Activated CD4-positive, alpha-beta T cell treated with anti-CD3 and anti-CD28 coated beads, Interleukin-2, amount 10 ng/mL, durations not matched to agents 7 days and 5 days (primary cell): Measurements from ENCODE around the gene RASSF6. TPM values are rescaled to one million over a fixed set of nuclear protein-coding genes. Genes with fewer than 3 reads are reported as not detected.
"Not testable (repeated sequence)": the region's sequence is repeated elsewhere in the genome, so short reads cannot be mapped to it uniquely, and the experiment has no call there.

Experiments
- CTCF ChIA-PET: fragments of 350-600 bp; sonication (Branson Sonifier 250); formaldehyde crosslinking; loops from one replicate; lab custom pipeline; 2021; ENCODE audit warnings: antibody characterized with exemption; lab: Charles Lee
- POLR2A ChIA-PET: fragments of 350-600 bp; sonication (Branson Sonifier 250); formaldehyde crosslinking; loops from one replicate; lab custom pipeline; 2021; ENCODE audit warnings: antibody characterized with exemption; lab: Charles Lee
- DNase-seq: peaks from one replicate; pipeline ENCODE4 v3.0.0-alpha.2; 2020
- H3K27ac Mint-ChIP-seq: one replicate; pipeline ENCODE4 v1.8.0; 2021; ENCODE audit warnings: mild to moderate bottlenecking, moderate library complexity, mixed read lengths
- H3K27me3 Mint-ChIP-seq: one replicate; pipeline ENCODE4 v1.8.0; 2021; ENCODE audit warnings: mixed read lengths
- H3K36me3 Mint-ChIP-seq: one replicate; pipeline ENCODE4 v1.8.0; 2021; ENCODE audit warnings: low read depth, mixed read lengths
- H3K4me1 Mint-ChIP-seq: one replicate; pipeline ENCODE4 v1.8.0; 2021; ENCODE audit warnings: mixed read lengths
- H3K4me3 Mint-ChIP-seq: one replicate; pipeline ENCODE4 v1.8.0; 2021; ENCODE audit warnings: mild to moderate bottlenecking, moderate library complexity, mixed read lengths
- H3K9me3 Mint-ChIP-seq: one replicate; pipeline ENCODE4 v1.8.0; 2021; ENCODE audit warnings: mixed read lengths
- total RNA-seq, 2 experiments: library from RNA; stranded (reverse); gene quantifications; one replicate each; pipeline ENCODE4 v1.2.3, GENCODE V29; 2021

Gene RASSF6, protein sequence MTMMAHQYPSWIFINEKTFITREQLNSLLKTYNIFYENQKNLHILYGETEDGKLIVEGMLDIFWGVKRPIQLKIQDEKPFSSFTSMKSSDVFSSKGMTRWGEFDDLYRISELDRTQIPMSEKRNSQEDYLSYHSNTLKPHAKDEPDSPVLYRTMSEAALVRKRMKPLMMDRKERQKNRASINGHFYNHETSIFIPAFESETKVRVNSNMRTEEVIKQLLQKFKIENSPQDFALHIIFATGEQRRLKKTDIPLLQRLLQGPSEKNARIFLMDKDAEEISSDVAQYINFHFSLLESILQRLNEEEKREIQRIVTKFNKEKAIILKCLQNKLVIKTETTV
- under 1 TPM in 1 of 2 experiments, not detected in 1; 0.19 TPM for total RNA-seq

DNA sequence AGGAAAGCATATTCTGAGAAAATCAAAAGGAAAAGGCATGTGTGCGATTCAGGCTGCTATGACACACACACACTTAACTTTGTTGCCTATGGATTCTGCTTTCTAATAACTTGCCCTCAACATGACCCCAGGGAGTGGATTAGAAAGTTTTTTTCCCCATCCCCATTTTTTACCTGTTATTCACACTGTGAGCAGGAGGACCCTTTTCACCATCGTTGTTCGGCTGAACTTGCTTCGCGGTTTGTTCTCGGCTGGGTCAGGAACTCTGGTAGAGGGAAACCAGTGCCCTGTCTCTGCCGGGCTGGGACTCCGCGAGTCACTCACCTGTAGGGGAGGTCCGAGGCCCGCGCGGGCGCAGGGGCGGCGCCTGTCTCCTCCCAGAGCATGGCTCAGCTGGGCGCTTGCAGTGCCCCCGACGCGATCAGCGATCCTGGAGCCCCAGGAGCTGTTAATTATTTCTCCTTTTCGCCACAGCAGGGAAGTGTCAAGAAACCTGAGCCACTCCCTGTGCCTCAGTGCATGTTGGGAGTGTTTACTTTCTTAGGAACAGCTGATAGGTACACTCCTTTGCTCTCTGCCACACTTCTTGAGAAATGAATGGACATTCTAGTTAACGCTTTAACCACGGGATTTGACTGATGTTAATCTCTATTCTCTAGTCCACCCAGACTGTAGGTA lies at the start of gene RASSF6:
Gene RASSF6 (minus strand): TSS at position 322 of the 678 bp plus-strand sequence. CDS start 8,641 bp downstream, outside the sequence.
- CTCF ChIA-PET = interaction anchor here (1.1 kb wide), 1 partner anchor 44 kb away, joined by 3 read pairs; no protein-coding TSS in a partner anchor
- POLR2A ChIA-PET = no interaction called here
- H3K27me3 Mint-ChIP-seq = peaks cover 22% of the 10 kb centered on the region
- H3K9me3 Mint-ChIP-seq = no peaks in the 10 kb centered on the region
- H3K27ac Mint-ChIP-seq = no peak within 1 kb of the TSS
- no peaks in the 10 kb centered on the region for H3K36me3 Mint-ChIP-seq
- peaks cover 13% of the 10 kb centered on the region for H3K4me1 Mint-ChIP-seq
- H3K4me3 Mint-ChIP-seq = peak within 1 kb of the TSS; percentile 51
- no peak for DNase-seq

DNA sequence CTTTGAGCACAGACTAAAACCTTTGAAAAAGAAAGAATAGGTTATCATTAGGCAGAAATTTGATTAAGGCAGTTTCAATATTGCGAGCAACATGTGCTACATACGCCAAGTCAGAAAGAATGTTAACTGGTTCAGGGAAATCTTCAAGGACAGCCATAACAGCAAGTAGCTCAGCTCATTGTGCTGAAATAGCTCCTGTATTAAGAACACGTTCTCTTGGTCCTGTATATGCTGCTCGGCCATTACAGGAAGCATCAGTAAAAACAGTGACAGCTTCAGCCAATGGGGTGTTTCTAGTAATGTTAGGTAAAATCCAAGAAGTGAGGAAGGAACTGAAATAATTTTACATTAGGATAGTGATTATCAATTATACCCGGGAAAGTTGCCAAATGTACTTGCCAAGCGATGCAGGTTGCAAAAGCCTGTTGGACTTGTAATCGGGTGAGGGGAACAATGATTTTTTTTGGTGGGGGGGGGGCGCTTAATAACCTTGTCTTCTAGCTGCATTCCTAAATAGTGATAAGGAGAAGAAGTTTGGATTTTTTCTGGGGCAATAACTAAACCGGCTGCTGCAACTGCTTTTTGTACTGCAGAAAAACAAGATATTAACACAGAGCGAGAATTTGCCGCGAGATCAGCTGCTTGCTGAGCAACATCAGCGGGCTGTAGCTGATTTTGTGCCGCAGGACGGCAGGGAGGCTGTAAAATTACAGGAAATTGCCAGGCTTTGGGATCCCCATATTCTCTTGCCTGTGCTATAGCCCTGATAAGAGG lies 49.4 kb upstream of the RASSF6 start:
- no peaks in the 10 kb centered on the region for H3K27me3 Mint-ChIP-seq
- CTCF ChIA-PET = no interaction called here
- no peak overlapping the region for H3K27ac Mint-ChIP-seq
- no peaks in the 10 kb centered on the region for H3K9me3 Mint-ChIP-seq
- no peak for DNase-seq
- H3K4me3 Mint-ChIP-seq = no peak overlapping the region
- POLR2A ChIA-PET = no interaction called here
- H3K36me3 Mint-ChIP-seq = no peaks in the 10 kb centered on the region
- no peaks in the 10 kb centered on the region for H3K4me1 Mint-ChIP-seq

DNA sequence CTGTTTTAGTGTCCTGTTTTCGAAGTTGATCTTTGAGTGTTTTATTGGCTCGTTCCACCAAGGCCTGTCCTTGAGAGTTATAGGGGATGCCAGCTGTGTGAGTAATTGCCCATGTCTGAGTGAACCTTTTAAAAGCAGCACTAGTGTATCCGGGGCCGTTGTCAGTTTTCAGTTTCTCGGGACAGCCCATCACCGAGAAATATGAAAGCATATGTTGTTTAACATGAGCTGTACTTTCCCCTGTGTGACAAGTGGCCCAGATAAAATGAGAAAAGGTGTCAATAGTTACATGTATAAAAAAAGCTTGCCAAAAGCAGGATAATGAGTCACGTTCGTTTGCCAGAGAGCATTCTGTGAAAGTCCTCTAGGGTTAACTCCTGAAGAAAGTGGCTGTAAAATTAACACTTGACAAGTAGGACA lies 48.6 kb upstream of the RASSF6 start:
- Mint-ChIP-seq H3K36me3 (no peaks in the 10 kb centered on the region), H3K4me1 (no peaks in the 10 kb centered on the region), H3K9me3 (no peaks in the 10 kb centered on the region), H3K4me3 (no peak overlapping the region), H3K27me3 (no peaks in the 10 kb centered on the region), H3K27ac (no peak overlapping the region)
- ChIA-PET POLR2A (no interaction called here), CTCF (no interaction called here)
- no peak for DNase-seq

DNA sequence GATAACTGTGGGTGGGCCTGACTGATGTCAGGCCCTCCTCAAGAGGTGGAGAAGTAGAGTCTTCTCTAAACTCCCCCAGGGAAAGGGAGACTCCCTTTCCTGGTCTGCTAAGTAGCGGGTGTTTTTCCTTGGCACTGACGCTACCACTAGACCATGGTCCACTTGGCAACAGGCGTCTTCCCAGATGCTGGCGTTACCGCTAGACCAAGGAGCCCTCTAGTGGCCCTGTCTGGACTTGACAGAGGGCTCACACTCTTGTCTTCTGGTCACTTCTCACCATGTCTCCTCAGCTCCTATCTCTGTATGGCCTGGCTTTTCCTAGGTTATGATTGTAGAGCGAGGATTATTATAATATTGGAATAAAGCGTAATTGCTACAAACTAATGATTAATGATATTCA lies 45.7 kb upstream of the RASSF6 start:
- DNase-seq, CTCF ChIA-PET, H3K36me3 Mint-ChIP-seq: not testable (repeated sequence)

DNA sequence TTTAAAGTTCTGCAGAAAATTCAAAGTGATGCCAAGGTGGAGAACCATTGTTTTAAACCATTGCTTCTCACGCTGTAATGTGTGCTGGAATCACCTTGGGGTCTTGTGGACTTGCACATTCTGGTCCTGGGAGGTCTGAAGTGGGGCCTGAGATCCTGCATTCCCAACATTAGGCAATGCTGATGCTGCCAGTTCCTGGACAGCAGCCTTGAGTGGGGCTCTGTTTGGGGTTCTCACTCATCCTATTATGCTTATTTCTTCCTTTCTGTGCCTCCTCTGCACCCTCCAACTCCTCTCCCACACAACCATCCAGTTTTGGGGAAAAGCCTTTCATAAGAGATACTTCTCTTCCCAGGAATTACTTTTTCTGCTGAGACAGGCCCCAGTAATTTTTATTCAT lies 44.2 kb upstream of the RASSF6 start:
- Mint-ChIP-seq H3K4me1 (no peaks in the 10 kb centered on the region), H3K36me3 (no peaks in the 10 kb centered on the region), H3K9me3 (no peaks in the 10 kb centered on the region), H3K27me3 (no peaks in the 10 kb centered on the region), H3K27ac (no peak overlapping the region), H3K4me3 (no peak overlapping the region)
- DNase-seq = no peak
- ChIA-PET POLR2A (no interaction called here), CTCF (interaction anchor here (0.5 kb wide), 1 partner anchor 713 kb away, joined by 4 read pairs; no protein-coding TSS in a partner anchor)

More for the DNA sequence above, 45.7 kb upstream of the RASSF6 start:
- not testable (repeated sequence) for H3K4me3 Mint-ChIP-seq, H3K9me3 Mint-ChIP-seq, H3K27ac Mint-ChIP-seq, H3K27me3 Mint-ChIP-seq, H3K4me1 Mint-ChIP-seq
- POLR2A ChIA-PET = interaction anchor here (0.6 kb wide), 1 partner anchor 74 kb away, joined by 4 read pairs; no protein-coding TSS in a partner anchor

DNA sequence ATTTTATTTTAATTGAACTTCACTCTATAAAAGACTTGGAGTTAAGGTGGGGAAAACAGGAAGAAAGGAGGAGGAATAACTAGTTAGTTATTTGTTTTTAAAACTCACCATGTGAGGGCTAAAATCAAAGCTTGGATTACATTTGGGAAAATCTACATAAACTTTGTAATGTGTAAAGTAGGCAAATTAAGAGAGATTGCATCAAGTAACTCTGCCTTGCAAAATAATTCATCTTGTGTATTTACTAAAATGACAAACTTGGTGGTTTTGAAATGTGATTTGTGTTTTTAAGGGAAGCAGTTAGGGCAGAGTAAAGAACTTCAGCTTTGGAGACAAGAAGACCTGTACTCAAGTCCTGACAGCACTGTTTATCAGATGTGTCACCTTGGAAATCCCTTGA lies 43.3 kb upstream of the RASSF6 start:
- Mint-ChIP-seq H3K4me1 (no peaks in the 10 kb centered on the region), H3K27ac (no peak overlapping the region), H3K27me3 (no peaks in the 10 kb centered on the region), H3K36me3 (no peaks in the 10 kb centered on the region), H3K4me3 (no peak overlapping the region), H3K9me3 (no peaks in the 10 kb centered on the region)
- CTCF ChIA-PET = interaction anchor here (0.9 kb wide), 1 partner anchor 17 kb away, joined by 3 read pairs; no protein-coding TSS in a partner anchor
- POLR2A ChIA-PET = no interaction called here
- no peak for DNase-seq

DNA sequence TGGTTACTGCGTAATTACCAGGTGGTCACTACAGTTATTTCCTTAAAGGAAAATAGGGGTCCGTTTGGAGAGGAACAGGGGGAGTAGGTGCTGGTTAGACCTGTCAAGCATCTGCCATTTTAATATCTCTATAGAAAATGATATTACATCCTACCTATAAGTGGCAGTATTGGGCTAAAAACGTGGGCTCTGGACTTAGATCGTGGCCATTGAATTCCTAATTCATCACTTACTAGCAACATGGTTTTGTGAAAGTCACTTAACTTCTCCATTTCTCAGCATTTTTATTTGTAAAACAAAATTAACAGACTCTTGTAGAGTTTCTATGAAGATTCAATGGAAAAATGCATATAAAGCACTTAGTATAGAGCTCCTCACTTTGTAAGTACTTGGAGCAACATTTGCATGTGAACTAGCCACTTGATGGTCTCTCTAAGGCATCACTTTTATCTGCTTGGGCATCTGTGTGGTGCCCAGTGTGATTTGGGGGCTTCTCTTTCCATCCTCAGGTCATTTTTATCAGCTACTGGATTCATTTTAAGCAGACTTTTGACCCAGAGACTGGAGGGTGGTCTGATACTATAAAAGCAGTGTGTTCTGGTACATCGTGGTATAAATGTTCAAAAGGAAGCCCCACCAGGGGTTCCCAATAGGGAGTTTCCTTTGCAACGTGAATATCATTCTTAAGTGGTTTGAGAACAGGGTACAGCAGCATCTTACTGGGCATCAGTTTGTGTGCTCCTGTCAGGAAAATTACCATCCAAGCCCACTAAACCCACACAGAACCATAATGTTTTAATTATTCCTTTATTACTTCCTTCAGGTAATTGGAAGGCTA lies 42.7 kb upstream of the RASSF6 start:
- no peak overlapping the region for H3K4me3 Mint-ChIP-seq
- no peaks in the 10 kb centered on the region for H3K9me3 Mint-ChIP-seq
- no peaks in the 10 kb centered on the region for H3K36me3 Mint-ChIP-seq
- no peak overlapping the region for H3K27ac Mint-ChIP-seq
- ChIA-PET POLR2A (no interaction called here), CTCF (interaction anchor here (0.9 kb wide), 1 partner anchor 17 kb away, joined by 3 read pairs; no protein-coding TSS in a partner anchor)
- no peak for DNase-seq
- no peaks in the 10 kb centered on the region for H3K4me1 Mint-ChIP-seq
- no peaks in the 10 kb centered on the region for H3K27me3 Mint-ChIP-seq

DNA sequence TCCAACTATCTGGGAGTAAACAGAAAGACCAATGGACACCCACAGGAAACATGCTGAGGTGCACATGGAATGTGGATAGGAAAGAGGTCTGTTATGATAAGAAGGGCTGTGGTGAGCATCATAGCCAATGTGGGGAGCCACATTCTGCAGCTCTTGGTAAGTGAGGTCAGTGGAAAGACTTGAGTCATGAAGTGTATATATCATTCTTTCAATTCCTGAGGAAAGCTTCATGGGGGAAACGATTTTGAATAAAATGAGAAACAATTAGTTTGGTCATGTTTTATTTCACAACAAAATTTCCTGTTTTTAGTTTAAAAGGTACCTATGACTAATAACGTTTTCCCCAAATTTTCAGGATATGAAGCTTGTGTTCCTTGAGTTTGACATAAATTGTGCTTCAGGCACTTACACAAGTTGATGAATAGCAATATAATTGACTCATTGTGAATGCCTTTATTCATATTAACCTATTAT lies 41.4 kb upstream of the RASSF6 start:
- POLR2A ChIA-PET = no interaction called here
- no peaks in the 10 kb centered on the region for H3K4me1 Mint-ChIP-seq
- no peak for DNase-seq

DNA sequence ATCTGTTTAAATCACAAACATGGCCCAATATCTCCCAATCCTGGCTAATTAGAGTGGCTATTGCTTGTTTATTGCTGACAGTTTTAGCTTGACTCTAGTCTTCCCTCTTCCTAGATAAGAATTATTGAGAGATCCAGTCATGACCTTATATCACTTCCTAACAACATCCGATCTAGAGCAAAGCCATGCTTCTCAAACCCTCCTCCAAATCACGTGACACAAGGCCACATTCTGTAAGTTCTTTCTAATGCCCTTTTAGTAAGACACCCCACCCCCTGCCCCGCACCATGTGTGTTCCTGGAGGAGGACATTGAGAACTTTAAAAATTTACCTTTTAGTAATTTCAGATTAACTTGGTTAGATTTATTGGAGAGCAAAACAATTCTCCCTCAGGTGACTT lies 40.6 kb upstream of the RASSF6 start:
- Mint-ChIP-seq H3K36me3 (no peaks in the 10 kb centered on the region), H3K27ac (no peak overlapping the region), H3K4me1 (no peaks in the 10 kb centered on the region), H3K4me3 (no peak overlapping the region), H3K9me3 (no peaks in the 10 kb centered on the region), H3K27me3 (peaks cover 2% of the 10 kb centered on the region)
- ChIA-PET CTCF (no interaction called here), POLR2A (no interaction called here)
- no peak for DNase-seq

More for the DNA sequence above, 41.4 kb upstream of the RASSF6 start:
- CTCF ChIA-PET = no interaction called here
- Mint-ChIP-seq H3K36me3 (no peaks in the 10 kb centered on the region), H3K9me3 (no peaks in the 10 kb centered on the region), H3K27me3 (peaks cover 2% of the 10 kb centered on the region), H3K27ac (no peak overlapping the region), H3K4me3 (no peak overlapping the region)

DNA sequence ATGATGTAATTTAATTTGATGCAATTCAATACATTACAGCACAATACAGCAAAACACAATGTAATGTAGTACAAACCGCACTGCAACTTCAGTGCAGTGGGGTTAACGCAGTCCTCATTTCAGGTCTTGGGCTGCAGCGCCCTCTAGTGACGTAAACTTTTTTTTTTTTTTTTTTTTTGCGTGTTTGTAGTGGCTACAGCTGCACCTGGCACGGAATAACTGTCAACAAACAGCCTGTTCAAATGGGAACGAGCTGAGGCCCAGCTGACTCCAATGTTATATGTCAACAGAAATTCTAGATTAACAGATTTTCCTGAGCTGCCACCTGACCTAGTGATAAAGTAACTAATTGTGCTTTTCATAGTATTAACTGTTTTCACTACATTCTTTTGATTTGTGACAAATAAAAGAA lies 33.5 kb upstream of the RASSF6 start:
- ChIA-PET CTCF (interaction anchor here (0.6 to 1.7 kb wide), 3 partner anchors 22 to 162 kb away, joined by 3 to 7 read pairs (median 3); no protein-coding TSS in a partner anchor), POLR2A (no interaction called here)
- Mint-ChIP-seq H3K9me3 (no peaks in the 10 kb centered on the region), H3K4me1 (peaks cover 2% of the 10 kb centered on the region), H3K4me3 (no peak overlapping the region), H3K27me3 (peaks cover 6% of the 10 kb centered on the region), H3K36me3 (no peaks in the 10 kb centered on the region), H3K27ac (no peak overlapping the region)
- DNase-seq = peak; percentile 20

DNA sequence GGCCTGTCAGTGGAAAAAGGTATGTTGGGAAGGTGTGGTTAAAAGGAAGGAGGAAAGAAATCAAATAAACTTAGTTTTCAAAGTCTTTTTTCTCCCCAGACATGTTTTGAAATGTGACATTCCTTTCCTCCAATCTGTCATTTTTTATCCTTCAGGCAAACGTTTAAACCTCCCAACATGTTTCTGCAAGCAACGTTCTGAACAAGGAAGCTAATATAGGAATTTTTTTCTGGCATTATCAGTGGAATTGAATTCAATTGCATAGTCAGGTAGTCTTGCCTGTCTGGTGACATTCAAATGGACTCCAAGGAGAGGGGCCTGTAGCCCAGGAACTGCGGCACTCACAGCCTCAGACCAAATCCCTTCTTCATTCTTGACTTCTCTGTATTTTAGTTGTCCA lies 30.0 kb upstream of the RASSF6 start:
- CTCF ChIA-PET = no interaction called here
- H3K4me3 Mint-ChIP-seq = no peak overlapping the region
- H3K36me3 Mint-ChIP-seq = no peaks in the 10 kb centered on the region
- peaks cover 6% of the 10 kb centered on the region for H3K27me3 Mint-ChIP-seq
- no peaks in the 10 kb centered on the region for H3K9me3 Mint-ChIP-seq
- no peak overlapping the region for H3K27ac Mint-ChIP-seq
- no peak for DNase-seq
- POLR2A ChIA-PET = no interaction called here
- H3K4me1 Mint-ChIP-seq = peaks cover 2% of the 10 kb centered on the region

DNA sequence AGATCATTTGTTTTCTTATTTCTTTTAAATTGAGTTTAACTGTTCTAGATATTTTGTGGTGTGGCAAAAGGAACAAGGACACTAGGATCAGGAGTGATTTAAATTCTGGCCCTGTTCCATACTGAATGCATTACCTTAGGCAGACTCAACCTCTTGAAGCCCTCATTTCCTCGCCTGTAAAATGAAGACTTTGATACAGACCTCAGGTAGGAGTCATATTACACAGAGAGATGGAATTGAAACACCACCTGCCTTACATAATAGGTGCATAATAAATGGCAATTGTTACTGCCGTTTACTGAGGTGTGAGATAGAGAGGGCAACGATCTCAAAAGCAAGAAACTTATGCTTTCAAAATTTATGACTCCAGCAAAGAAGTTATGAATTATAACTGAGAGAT lies 28.2 kb upstream of the RASSF6 start:
- ChIA-PET POLR2A (no interaction called here), CTCF (no interaction called here)
- H3K9me3 Mint-ChIP-seq = no peaks in the 10 kb centered on the region
- peaks cover 2% of the 10 kb centered on the region for H3K27me3 Mint-ChIP-seq
- H3K4me3 Mint-ChIP-seq = no peak overlapping the region
- no peak overlapping the region for H3K27ac Mint-ChIP-seq
- no peaks in the 10 kb centered on the region for H3K36me3 Mint-ChIP-seq
- DNase-seq = no peak
- no peaks in the 10 kb centered on the region for H3K4me1 Mint-ChIP-seq
